Measurements from ENCODE around the gene CCL22. TPM values are rescaled to one million over a fixed set of nuclear protein-coding genes. Genes with fewer than 3 reads are reported as not detected.
"Not testable (repeated sequence)": the region's sequence is repeated elsewhere in the genome, so short reads cannot be mapped to it uniquely, and the experiment has no call there.

The CCL22 gene
- total and polyA plus RNA-seq, 3 donors from 2014 or later = 0.65 TPM; not detected in 2

GRCh38 chr16:57373117-57373947 lies 14.7 kb downstream of the CCL22 start:
- intact Hi-C loops (cut with DNase I; ENCODE audit: low total_unique reads) = loop anchor here (10.0 kb wide), 1 partner anchor 69 kb away; no protein-coding TSS in a partner anchor
- peak overlapping the region; percentile 88 to 91 for H3K27ac ChIP-seq
- no peak for DNase-seq
- WGBS, 2 donors = 57 to 60% methylated on average over 3 to 9 of the region's 9 CpGs
- H3K36me3 ChIP-seq (ENCODE audit: low read depth, missing control alignments) = no peaks in the 10 kb centered on the region
- no peaks in the 10 kb centered on the region for H3K9me3 ChIP-seq
- TF ChIP-seq POLR2A (IDR thresholded peaks at IDR 0.05) = no peak
- TF ChIP-seq CTCF (IDR thresholded peaks at IDR 0.05) = no peak
- H3K4me1 ChIP-seq = peaks cover 25% of the 10 kb centered on the region
- H3K27me3 ChIP-seq = no peaks in the 10 kb centered on the region
- H3K4me3 ChIP-seq = peak overlapping the region; percentile 59 to 72

DNA sequence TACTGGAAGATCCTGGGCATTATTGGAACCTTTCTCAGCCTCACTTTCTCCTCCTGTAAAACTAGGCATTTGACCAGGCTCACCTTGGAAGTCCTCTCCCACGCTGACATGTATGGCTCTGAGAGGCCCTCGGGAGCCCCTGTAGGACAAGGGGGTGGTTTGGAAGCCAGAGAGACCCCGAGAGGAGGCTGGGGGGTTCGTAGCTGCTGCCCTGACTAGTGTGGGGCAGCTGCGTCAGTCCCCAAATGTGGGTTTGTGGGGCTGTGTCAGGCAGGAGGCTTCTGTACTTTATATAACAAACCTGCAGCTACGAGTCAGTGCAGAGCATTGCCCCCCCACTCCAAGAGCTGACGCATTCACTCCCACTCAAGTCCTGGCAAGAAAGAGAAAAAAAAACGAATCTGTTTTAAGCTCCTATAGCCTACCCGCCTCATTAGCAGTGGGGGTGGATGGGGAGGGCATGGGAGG lies 15.5 kb downstream of the CCL22 start:
- no peaks in the 10 kb centered on the region for H3K36me3 ChIP-seq (ENCODE audit: low read depth, missing control alignments)
- WGBS, 2 donors = 39 to 41% methylated on average over 9 of the region's 9 CpGs
- H3K4me1 ChIP-seq = peaks cover 25% of the 10 kb centered on the region
- H3K27ac ChIP-seq = peak overlapping the region; percentile 22 to 91
- TF ChIP-seq POLR2A (IDR thresholded peaks at IDR 0.05) = no peak
- TF ChIP-seq CTCF (IDR thresholded peaks at IDR 0.05) = no peak
- H3K27me3 ChIP-seq = no peaks in the 10 kb centered on the region
- H3K9me3 ChIP-seq = no peaks in the 10 kb centered on the region
- peak; percentile 47 for DNase-seq
- peak overlapping the region; percentile 59 to 72 for H3K4me3 ChIP-seq
- intact Hi-C loops (cut with DNase I; ENCODE audit: low total_unique reads) = loop anchor here (10.0 kb wide), 1 partner anchor 69 kb away; no protein-coding TSS in a partner anchor

GRCh38 chr16:57374925-57375465 lies 16.4 kb downstream of the CCL22 start:
- H3K9me3 ChIP-seq; H3K36me3 ChIP-seq (ENCODE audit: low read depth, missing control alignments); H3K27me3 ChIP-seq; H3K4me3 ChIP-seq; DNase-seq: not testable (repeated sequence)
- peak overlapping the region in 1 of 2 donors; percentile 91 for H3K27ac ChIP-seq
- peaks cover 25% of the 10 kb centered on the region for H3K4me1 ChIP-seq
- intact Hi-C loops (cut with DNase I; ENCODE audit: low total_unique reads) = loop anchor here (10.0 kb wide), 1 partner anchor 70 kb away; no protein-coding TSS in a partner anchor
- WGBS, 2 donors = 84 to 87% methylated on average over 8 of the region's 8 CpGs

GRCh38 chr16:57376313-57376818 lies 17.8 kb downstream of the CCL22 start:
- H3K36me3 ChIP-seq (ENCODE audit: low read depth, missing control alignments) = no peaks in the 10 kb centered on the region
- peaks cover 27% of the 10 kb centered on the region for H3K4me1 ChIP-seq
- H3K27ac ChIP-seq = no peak overlapping the region
- H3K9me3 ChIP-seq = no peaks in the 10 kb centered on the region
- WGBS, 2 donors = 86 to 93% methylated on average over 3 of the region's 3 CpGs
- intact Hi-C loops (cut with DNase I; ENCODE audit: low total_unique reads) = loop anchor here (10.0 kb wide), 1 partner anchor 72 kb away; no protein-coding TSS in a partner anchor
- H3K4me3 ChIP-seq = no peak overlapping the region
- no peak for DNase-seq
- H3K27me3 ChIP-seq = no peaks in the 10 kb centered on the region
- no peak for TF ChIP-seq CTCF (IDR thresholded peaks at IDR 0.05)
- no peak for TF ChIP-seq POLR2A (IDR thresholded peaks at IDR 0.05)

All from testis (tissue), 3 donors.